Peyer's patch (tissue), 4 donors: ENCODE data around the gene AOX1. TPM values are rescaled to one million over a fixed set of nuclear protein-coding genes. Genes with fewer than 3 reads are reported as not detected.

Source experiments
- DNase-seq, 3 donors: peaks; one replicate each; pipeline ENCODE4 v3.0.0-alpha.2; 2017 to 2019
- H3K27ac ChIP-seq, 4 donors: fragments of 200-600 bp; sonication (generic); one replicate each; pipeline ENCODE4 v1.5.1; 2016 to 2019
- H3K27me3 ChIP-seq, 2 donors: fragments of 200-600 bp; sonication (generic); one replicate each; pipeline ENCODE4 v1.5.1; 2019
- H3K36me3 ChIP-seq, 3 donors: fragments of 200-600 bp; sonication (generic); one replicate each; pipeline ENCODE4 v1.5.1; 2016 to 2019
- H3K4me1 ChIP-seq, 4 donors: fragments of 200-600 bp; sonication (generic); one replicate each; pipeline ENCODE4 v1.5.1; 2016 to 2019
- H3K4me3 ChIP-seq, 4 donors: fragments of 200-600 bp; sonication (generic); 1 replicate in 3 of 4; 2 replicates in 1 of 4; pipeline ENCODE4 v1.5.1; 2016 to 2019; ENCODE audit warnings: mild to moderate bottlenecking in 1 of 4
- H3K9me3 ChIP-seq, 4 donors: fragments of 200-600 bp; sonication (generic); one replicate each; pipeline ENCODE4 v1.5.1; 2016 to 2019; ENCODE audit warnings: mild to moderate bottlenecking in 1 of 4
- CTCF ChIP-seq, 6 experiments: fragments of 450-650 bp in 4 of 6; fragments of 200-600 bp in 2 of 6; sonication (generic) in 1 of 6; IDR thresholded peaks; one replicate each; pipeline ENCODE4 v1.5.1; 2017 to 2019; ENCODE audit warnings: antibody characterized with exemption in 6 of 6, mild to moderate bottlenecking in 3 of 6, moderate library complexity in 1 of 6
- POLR2A ChIP-seq, 2 donors: fragments of 450-650 bp; IDR thresholded peaks; one replicate each; pipeline ENCODE4 v1.5.1; 2017; ENCODE audit warnings: antibody characterized with exemption in 2 of 2, mild to moderate bottlenecking in 2 of 2, moderate library complexity in 2 of 2
- total RNA-seq, 4 donors: library from RNA; depleted of rRNA; stranded (reverse); fragments of >200 nt; gene quantifications; one replicate each; pipeline ENCODE4 v1.1.0, GENCODE V29; 2016

Gene AOX1
- total RNA-seq, 4 donors from 2014 or later, result 7.9 to 36.3 (median 30.0) TPM

- no peak for TF ChIP-seq CTCF (IDR thresholded peaks at IDR 0.05)
- no peak for TF ChIP-seq POLR2A (IDR thresholded peaks at IDR 0.05)
- H3K4me1 ChIP-seq, result peaks cover 0 to 7% (median 0%) of the 10 kb centered on the region in 4 donors
- H3K9me3 ChIP-seq, result no peaks in the 10 kb centered on the region
- no peak for DNase-seq
- no peaks in the 10 kb centered on the region for H3K36me3 ChIP-seq
- no peaks in the 10 kb centered on the region for H3K27me3 ChIP-seq
- no peak overlapping the region for H3K27ac ChIP-seq
- H3K4me3 ChIP-seq, result peak overlapping the region in 1 of 4 donors; percentile 59
Measured at GRCh38 chr2:200587007-200587616, 1.3 kb downstream of the AOX1 start.

- TF ChIP-seq POLR2A (IDR thresholded peaks at IDR 0.05) (no peak), CTCF (IDR thresholded peaks at IDR 0.05) (no peak)
- no peaks in the 10 kb centered on the region for H3K9me3 ChIP-seq
- H3K4me3 ChIP-seq, result no peak overlapping the region
- no peaks in the 10 kb centered on the region for H3K36me3 ChIP-seq
- H3K4me1 ChIP-seq, result peaks cover 0 to 7% (median 0%) of the 10 kb centered on the region in 4 donors
- no peak overlapping the region for H3K27ac ChIP-seq
- DNase-seq, result no peak
- H3K27me3 ChIP-seq, result no peaks in the 10 kb centered on the region
Measured at GRCh38 chr2:200588076-200588678, 2.4 kb downstream of the AOX1 start.

- TF ChIP-seq POLR2A (IDR thresholded peaks at IDR 0.05) (no peak), CTCF (IDR thresholded peaks at IDR 0.05) (no peak)
- Histone ChIP-seq H3K4me1 (peaks cover 0 to 6% (median 0%) of the 10 kb centered on the region in 4 donors), H3K36me3 (no peaks in the 10 kb centered on the region), H3K9me3 (no peaks in the 10 kb centered on the region), H3K27me3 (no peaks in the 10 kb centered on the region), H3K4me3 (no peak overlapping the region), H3K27ac (no peak overlapping the region)
- DNase-seq, result peak in 1 of 3 donors; percentile 49
Measured at GRCh38 chr2:200590090-200590489, 4.3 kb downstream of the AOX1 start.

GRCh38 chr2:200591308-200591707 lies 5.5 kb downstream of the AOX1 start:
- H3K27me3 ChIP-seq, result no peaks in the 10 kb centered on the region
- no peak overlapping the region for H3K27ac ChIP-seq
- TF ChIP-seq CTCF (IDR thresholded peaks at IDR 0.05) (no peak), POLR2A (IDR thresholded peaks at IDR 0.05) (no peak)
- DNase-seq, result no peak
- no peak overlapping the region for H3K4me3 ChIP-seq
- no peaks in the 10 kb centered on the region for H3K9me3 ChIP-seq
- H3K36me3 ChIP-seq, result no peaks in the 10 kb centered on the region
- H3K4me1 ChIP-seq, result no peaks in the 10 kb centered on the region

- Histone ChIP-seq H3K27me3 (no peaks in the 10 kb centered on the region), H3K9me3 (no peaks in the 10 kb centered on the region), H3K4me3 (no peak overlapping the region), H3K27ac (no peak overlapping the region), H3K4me1 (no peaks in the 10 kb centered on the region), H3K36me3 (no peaks in the 10 kb centered on the region)
- TF ChIP-seq CTCF (IDR thresholded peaks at IDR 0.05) (no peak), POLR2A (IDR thresholded peaks at IDR 0.05) (no peak)
- DNase-seq, result no peak
Measured at GRCh38 chr2:200592406-200593075, 6.7 kb downstream of the AOX1 start.
